GM19035 (cell line): Measurements from ENCODE around the gene CACNA2D4.

Experiments
- ATAC-seq: cut with Tn5 transposase; IDR thresholded peaks from one replicate; pipeline ENCODE4 v1.9.1; 2021; ENCODE audit not compliant: unreplicated experiment

Gene CACNA2D4

DNA sequence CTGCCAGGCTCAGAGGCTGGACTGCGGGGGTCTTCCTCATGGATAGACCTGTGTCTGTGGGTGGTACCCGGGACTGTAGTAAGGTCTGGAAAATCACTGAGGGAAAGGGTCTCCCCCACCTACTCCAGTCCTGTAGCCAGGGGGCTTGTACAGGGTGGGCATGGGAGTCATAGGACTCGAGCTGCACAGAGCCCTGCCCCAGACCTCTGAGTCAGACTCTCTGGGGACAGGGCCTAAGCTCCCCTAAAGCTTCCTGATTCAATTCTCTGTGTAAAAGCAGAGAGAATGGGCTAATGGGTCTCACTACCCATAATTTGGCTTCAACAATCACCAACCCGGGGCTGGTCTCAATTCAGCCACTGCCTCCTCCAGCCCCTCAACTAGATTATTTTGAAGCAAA is 71.0 kb downstream of the CACNA2D4 start:
- ATAC-seq: no peak

DNA sequence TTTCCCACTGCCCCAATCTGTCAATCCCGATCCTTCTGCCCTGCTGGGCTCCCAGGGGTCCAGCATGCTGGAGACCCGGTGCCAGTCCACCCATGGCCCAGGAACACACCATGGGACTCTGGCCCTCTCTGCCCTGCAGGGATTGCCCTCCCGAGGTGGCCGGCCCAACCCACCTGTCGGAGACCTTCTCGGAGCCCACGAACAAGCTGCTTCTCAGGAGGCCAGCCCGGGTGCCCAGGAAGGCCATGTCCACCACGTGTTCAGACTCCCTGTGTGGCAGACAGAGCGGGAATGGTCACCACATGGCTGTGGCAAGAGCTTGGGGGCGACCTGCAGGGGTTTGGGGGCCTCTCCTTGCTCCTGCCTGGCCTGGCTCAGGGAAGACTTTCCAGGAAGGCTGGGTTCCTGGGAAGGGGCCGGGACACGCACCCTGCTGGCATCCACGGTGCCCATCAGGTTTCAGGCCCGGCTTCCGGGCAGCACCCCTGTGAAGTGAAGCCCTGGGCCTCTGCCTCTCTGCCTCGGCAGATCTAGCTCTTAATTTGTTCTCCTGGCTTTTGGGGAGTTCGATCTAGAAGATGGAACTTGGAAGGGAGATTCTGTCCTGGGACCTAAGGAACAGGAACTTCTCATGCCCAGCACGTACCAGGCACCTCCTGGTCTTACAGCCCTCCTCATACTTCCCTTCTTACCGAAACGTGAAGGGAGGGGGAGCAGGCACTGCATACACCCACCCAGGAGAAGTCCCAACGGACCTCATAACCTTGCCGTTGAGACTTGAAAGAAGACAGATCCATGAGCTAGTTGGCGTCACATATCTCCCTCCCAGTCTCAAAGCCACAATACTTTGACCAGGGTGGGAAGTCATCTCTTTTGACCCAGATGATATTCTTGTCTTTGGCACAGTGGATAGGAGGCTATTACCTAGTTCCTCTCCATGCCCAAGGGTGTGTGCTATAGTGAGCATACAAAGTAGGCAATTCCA is 71.7 kb downstream of the CACNA2D4 start:
- ATAC-seq: no peak

DNA sequence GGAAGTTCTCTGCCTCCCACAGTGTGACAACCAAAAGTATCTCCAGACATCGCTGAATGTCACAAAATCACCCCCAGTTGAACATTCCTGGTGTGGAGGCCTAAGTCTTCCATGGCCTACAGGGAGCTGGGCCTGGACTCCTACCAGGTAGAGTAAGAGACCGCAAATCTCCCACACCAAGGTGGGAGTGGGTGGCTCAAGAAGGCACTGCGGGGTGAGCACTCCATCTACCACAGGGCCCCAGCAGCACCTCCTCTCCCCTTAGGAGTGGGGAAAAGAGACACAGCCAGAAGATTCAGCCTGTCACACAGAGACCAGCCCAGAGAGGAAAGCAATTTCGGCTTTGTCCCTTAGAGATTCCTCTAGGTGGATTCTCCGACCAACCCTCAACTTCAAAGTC is 72.6 kb downstream of the CACNA2D4 start:
- ATAC-seq: no peak

DNA sequence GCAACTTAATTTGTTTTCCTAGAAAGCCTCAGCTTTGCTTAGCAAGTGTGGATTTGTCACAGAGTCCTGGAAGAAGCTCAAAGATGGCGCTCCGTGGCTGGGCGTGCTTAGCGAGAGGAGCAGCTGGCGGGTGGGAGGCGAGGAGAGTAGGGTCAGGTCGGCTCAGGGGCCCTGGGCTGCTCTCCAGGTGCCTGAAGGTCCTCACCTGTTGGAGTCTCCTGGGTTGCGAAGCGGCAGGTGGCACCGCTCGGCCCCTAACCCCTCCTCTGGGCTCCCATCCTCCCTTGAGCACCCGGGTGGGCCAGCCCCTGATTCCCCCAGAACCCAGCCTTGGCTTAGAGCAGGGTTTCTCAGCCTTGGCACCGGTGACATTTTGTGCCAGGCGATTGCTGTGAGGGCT is 73.0 kb downstream of the CACNA2D4 start:
- ATAC-seq: no peak

DNA sequence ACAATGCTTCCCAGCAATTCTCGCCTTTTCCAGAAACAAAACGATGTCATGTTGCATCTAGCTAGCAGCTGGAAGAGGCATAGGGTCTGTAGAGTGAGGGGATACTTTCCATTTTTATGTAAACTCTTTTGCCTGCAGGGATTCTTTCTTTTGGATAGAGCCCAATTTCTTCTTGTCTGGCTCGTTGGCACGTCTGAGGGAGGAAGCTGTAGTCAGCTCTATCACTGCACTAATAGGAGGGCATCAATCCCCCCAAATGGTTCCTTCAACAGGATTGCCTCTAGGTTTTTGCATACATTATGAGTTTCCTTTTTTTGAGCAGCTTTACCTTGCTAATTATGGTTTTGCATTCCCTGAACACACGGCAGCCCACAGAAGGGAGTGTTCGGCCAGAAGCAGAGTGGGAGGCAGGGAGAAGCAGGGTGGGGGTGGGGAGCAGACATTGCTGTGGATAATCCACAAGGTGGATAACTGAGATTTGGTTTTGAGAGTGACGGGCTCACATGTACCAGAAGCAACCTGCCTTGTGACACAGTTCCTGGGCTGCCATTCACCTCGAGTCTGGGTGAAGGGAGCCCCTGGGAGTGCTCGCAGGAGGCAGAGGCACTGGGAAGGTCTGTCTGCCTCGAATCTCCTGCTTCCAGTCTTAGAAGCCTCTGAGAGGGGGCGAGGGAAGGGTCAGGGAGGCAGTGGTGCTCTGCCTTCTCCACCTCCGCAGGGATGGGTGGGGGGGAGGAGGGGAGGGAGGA is 73.6 kb downstream of the CACNA2D4 start:
- no peak for ATAC-seq

DNA sequence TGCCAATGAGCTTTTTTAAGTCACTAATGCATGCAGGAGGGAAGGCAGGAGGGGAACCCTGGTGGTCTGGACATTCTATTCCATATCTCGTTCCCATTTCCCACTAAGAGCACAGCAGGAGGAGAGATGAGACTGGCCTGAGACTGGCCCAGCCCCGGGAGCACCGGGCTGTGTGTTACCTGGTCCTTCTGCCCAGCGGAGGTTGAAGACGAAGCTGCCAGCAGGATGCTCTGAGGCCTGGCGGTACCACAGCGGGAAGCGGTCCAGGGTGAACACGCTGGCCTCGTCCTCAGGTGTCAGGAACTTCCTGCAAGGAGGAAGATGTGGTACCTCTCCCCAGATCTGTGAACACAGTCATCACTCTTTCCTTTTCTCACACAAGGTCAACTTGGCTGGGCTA is 74.2 kb downstream of the CACNA2D4 start:
- no peak for ATAC-seq

DNA sequence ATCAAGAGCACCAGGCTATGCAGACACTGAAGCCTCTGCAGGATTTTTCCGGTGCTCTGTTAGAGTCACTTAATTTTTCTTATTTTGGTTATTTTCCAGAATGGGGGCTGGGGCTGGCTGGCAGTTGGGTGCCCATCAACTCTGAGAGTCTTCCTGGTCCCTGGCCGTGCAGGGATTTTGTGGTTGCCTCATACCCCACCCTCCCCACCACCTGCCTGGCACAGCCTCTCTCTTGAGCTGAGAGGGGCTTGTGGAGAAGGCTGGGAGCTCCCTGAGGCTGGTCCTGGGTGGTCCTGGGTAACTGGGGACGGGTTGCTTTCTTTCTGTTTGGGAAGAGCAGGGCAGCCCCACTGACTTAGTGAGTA is 74.8 kb downstream of the CACNA2D4 start:
- no peak for ATAC-seq

DNA sequence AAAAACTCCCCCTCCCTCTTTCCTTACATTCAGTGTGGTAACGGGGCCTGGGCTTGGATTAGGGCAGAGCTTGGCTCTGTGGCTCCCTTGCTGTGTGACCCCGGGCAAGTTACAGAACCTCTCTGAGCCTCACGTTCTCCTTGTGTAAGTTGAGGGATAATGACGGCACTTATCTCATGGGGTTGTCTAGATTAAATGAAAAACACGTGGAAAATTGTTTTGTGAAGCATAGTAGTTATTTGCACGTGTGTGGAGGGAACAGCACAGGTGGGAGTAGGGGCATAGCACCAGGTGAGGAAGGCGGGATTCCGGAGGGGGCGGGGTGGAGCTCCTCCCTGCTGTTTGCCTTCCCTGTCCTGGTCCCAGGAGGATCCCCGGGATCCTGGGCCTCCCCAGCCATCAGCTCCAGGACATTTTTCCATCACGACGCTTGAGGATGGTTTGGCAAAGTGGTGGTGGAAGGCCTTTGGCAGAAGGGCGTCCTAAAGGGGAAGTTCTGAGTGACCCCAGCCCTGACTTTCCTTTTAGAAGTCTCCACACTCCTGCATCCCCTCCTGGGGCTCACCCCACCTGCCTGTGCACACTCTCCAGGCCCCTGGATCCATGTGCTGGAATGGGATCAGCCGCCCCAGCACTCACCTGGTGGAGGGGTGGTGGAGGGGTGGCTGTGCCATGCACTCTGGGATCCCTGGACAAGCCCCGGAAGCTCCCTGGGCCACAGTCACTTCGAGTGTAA is 75.4 kb downstream of the CACNA2D4 start:
- ATAC-seq: no peak

DNA sequence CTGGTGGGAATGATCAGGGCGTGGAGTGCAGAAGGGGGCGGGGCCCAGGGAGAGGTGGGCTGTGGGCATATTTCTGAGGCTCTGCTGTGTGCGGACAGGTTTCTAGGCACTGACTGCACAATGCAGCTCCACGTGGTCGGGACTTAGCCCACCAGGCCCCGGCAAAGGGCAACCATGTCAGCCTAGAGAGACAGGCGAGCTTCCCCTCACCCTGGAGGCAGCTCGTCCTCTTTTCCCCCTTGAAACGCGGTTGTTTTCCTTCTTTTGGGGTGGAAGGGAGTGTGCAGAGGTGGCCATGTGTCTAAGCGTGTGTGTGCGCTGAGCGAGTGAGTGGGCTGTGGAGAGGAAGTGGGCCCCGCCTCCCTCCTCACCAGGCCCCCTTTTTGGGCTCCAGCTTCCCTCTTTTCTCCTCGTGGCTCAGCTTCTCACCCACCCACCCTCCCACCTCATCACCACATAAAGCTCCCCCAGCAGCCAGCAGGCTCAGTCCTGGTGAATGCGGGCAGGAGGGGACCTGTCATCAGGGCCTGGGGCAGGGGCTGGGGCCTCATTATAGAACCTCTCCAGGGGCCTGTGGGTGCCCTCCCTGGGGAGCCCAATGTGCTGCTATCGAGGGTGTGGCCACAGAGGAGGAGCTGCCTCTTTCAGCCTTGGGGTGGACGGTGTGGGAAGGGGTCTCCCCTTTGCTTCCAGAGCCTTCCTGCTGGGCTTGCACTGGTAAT is 76.1 kb downstream of the CACNA2D4 start:
- ATAC-seq: no peak

DNA sequence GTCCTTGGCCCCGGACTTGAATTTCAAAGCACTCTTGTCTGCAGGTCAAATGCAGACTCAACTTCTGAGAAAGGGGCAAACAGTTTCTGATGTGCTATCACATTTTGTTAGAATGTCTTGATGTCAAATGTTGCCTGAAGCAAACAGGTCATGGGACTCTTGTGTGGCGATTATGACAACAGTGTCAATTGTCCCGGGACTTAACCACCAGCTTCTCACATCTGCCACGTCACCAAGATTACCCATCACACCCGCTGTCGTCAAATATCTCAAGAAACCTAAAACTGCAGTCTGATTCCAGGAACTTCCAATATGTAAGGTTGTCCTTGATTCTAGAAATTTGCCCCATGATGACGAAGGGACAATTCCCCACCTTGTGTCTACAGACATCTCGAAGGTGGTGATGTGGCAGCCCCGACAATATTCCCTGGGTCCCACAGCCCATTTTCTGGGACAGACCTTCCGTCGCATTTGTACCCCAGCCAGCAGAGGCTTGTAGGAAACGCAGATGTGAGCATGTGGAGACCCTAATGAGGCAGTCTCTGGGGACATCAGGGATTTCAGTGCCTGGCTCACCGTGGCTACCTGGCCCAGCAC is 76.8 kb downstream of the CACNA2D4 start:
- ATAC-seq: no peak

DNA sequence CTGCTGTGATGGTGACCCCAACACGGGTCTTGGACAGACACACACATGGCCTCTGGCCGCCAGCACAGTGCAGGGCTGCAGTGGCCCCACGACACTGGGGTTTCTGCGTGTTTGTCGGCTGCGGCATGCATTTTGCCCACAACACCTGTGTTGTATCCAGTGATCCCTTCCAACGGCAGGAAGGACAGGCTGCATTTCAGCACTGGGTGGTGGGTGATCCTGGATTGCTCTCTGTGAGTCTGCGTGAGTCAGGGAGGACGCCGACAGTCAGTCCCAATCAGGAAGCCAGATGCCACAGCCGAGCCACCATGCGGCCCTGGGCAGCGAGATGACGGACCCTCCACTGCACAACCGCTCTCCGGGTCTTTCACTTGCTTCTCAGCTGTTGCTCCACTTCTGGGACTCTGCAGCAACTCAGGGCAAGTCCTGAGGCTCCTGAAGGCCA is 77.4 kb downstream of the CACNA2D4 start:
- ATAC-seq: no peak

DNA sequence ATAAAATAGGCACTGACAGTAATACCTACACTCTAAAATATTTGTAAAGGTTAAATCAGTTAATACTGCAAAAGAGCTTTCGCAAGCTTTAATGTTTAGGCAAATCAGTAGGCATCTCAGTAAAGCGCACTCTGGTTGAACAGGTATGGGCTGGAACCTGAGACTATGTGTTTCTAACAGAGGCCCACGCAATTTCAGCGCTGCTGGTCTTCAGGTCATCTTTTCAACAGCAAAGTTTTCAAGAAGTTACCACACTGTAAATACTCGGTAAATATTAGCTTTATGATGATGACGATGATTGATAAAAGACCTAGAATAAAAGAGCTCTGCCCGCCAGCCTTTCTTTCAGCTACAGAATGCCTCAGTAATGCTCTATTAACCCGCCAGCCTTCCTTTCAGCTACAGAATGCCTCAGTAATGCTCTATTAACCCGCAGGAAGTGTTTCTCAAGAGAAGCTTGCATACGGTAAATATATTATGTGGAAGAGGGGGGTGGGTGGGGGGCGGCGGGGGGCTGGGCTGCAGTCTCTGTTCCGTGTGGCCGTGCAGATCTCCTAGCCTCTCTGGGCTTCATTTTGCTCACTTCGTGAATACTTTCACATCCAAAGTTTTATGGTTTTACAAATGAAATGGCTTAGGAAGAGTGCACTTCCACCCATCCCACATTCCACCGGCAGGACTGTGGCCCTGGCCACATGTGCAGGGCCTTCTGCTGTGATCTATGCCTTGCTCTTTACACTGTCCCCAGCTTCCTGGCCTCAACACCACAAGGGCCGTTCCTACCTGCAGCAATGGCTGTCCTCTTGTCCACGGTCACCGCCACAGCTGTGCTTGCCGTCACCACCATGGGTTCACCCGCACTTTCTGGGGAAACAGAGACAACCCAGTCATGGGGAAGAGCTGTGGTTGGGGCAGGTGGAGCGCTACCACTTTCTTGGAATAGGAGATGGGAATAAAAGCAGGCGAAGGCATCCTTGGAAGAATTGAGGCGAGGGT is 78.2 kb downstream of the CACNA2D4 start:
- no peak for ATAC-seq

DNA sequence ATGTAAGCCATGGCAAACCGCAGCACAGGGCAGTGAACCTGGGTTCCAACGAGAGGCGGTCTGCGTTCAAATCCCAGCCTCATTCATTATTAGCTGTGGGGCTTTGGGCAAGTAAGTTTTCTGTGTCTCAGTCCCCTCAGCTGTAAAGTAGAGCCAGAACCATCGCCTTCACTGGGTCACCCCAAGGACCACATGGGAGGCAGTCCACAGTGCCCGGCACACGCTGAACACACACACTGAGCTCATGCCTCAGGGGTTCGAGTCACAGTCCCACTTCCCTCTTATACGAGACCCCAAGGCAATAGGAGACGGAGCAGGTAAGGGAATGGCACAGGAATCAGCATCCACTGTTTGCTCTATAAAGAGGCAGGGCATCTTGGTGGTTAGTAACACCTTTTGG is 79.0 kb downstream of the CACNA2D4 start:
- ATAC-seq: no peak

DNA sequence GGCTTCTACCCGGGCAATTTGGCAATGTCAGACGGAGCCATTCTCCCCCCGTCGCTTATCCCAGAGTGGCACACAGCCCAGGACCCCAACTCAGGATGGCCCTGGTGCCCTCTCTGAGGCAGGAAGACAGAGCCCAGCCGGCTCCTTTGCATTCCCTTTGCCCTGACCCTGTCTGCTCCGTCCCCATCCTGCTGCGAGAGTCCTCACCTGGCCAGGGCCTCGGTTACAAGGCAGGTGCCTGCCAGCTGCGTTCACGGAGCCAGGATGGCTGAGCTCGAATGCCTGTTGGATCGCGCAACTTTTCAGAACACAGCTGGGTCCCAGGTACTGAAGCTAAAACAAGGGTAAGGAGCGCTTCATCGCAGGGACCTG is 79.5 kb downstream of the CACNA2D4 start:
- ATAC-seq: no peak

DNA sequence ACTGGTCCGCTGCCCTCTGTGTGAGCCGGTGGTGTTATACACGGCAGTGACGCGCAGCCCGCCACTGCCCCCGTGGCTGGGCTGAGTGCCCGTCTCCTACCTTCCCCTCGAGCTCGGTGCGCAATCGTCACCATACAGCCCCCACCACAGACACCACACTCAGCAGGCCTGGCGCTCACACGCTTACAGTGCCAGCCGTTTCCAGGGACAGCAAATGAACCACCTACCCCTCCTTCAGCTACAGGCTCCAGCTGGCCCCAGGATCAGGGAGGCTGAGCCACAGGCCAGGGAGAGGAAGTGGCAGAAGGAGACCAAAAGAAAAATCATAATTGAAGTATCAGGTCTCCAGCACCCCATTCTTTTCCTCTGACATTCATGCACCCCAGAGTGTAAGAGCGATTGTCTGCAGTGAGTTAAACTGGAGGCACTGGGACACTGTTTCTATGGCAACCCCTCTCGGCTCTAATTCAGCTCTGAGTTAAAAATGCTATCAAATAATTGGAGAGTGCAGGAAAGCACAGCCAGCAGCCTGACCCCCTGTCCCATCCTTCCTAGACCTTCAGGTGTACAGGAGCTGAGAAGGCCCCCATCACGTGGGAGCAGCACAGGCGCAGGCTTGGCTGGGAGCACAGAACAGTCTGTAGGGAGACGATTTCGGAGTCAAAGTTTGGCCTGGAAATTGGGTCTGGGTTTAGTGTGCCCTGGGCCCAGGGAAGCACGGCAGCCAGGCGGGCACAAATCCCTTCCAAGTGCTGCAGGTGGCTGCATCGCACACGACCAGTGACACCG is 80.1 kb downstream of the CACNA2D4 start:
- ATAC-seq: no peak

DNA sequence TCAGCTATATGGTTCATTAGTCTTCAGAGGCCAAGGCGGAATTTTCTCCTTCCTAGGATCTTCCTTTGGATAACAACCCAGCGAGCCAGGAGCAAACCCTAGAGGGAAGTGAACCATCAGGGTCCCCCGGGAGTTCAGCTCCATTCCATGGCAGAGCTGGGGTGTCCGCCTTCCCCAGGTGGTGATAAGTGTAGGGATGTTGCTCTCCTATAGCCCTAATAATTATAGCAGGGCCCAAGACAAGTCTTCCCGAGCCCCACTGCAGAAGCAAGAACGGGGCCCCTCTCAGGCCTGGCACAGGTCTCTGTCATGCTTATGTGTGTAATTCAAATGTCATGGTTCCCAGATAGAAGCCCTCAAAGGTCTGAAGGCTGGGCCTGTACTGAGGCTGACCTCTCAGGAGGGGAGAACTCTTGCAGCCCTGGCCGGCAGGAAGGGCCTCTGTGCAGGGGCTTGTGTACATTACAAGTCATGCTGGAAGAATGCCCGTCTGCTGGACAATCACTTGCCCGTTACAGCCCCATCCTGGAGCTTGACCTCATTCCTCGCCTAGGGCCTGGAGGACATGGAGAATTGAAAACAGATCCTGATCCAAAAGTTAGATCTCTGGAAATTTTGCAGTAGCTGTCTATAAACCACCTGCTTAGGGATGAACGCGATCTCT is 80.8 kb downstream of the CACNA2D4 start:
- ATAC-seq: no peak

DNA sequence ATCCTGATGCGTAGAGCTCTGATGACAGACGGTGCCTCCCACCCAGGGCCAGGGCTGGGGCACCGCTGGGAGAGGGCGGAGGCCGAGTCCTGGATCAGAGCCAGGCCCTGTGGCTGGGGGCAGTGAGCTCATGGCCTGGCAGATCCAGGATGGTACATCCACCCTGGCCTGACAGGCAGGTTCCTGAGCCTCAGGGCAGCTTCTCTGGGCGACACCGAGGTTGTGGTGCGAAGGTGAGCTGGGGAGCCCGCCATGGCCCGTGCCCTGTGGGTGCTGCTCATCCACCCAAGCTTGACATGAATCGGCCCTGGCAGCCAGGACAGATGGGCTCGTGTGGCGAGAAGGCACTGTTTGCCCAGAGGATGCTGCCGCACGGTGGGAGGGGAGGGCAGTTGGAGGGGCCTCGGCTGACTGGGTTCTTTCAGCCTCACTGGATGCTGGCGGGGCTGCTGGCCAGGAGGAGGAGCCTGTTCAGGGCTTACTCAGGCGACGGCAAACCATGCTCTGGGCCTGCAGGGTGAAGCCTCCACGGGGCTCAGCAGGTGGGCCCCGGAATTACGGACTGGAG is 81.5 kb downstream of the CACNA2D4 start:
- ATAC-seq: no peak
